Hematopoietic multipotent progenitor cell (in vitro differentiated cells): Measurements from ENCODE around the gene CDR2L. TPM values are rescaled to one million over a fixed set of nuclear protein-coding genes. Genes with fewer than 3 reads are reported as not detected.

Experiments
- DNase-seq, 3 donors: peaks; one replicate each; pipeline ENCODE4 v3.0.0-alpha.2; 2011 to 2015; ENCODE audit warnings: low read depth in 2 of 3, low spot score in 2 of 3
- total RNA-seq: library from RNA; depleted of rRNA; stranded (reverse); fragments of >200 nt; gene quantifications from one replicate; pipeline ENCODE4 v1.2.3, GENCODE V29; 2012

CDR2L gene
- total RNA-seq = 2.2 TPM

DNA sequence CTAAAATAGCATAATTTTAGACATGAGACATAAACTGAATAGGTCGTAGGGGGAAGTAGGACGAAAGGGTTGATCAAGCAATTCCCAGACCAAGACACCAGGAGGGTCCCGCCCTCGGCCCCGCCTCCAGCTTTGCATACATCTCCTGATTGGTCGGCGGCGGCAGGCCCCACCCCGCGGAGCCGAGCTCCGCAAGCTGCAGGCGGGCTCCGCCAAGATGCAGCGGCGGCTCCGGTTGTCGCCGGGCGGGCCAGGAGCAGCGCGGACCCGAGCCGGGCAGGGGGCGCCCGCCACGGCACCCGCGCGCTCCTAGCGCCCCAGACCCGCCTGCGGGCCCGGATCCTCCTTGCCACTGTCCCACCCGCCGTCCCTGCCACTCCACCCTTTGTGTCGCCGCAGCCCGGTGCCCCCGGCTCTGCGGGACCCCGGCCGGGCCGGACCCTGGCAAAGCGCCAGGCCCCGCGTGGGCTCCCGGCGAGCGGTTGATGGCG, at the start of gene CDR2L:
TSS of gene CDR2L (plus strand) at position 215 of the 491 bp plus-strand sequence. CDS start 412 bp downstream, outside the sequence.
- peak; percentile 73 to 93 (median 91) for DNase-seq

DNA sequence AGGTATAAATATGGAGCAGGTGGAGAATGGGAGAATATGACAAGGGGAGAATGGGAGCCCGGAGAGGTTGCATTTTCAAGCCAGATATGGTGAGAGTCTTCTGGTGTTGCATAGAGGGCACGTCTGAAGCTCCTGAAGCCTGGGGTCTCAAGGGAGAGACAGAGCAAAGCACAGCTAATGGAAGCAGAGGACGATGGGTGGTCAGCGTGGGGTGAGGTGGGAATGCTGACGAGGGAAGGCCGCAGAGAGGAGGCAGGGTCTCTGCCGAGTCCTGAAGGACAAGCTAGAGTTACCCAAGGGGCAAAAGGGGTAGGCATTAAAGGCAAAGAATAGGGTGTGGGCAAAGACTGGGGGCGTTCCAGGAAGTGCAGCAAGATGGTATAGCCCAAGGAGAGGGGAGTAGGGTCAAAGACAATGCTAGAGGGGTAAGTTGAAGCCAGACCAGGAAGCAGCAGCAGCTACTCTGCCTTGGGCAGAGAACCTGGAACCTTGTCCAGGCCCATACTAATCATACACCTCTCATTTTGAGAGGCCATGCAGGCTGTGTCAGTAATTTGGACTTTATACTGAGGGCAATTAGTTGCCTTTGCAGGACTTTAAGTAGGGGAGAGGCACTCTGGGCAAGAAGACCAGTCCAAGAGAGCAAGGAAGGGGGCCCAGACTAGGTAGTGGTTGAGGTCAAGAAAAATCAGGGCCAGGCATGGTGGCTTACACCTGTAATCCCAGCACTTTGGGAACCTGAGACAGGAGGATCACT, 49.1 kb upstream of the CDR2L start:
- no peak for DNase-seq

- DNase-seq = no peak
Measured at GRCh38 chr17:74939534-74939933, 47.9 kb upstream of the CDR2L start.

GRCh38 chr17:74941128-74941725, 46.2 kb upstream of the CDR2L start:
- DNase-seq = no peak

GRCh38 chr17:74943808-74944522, 43.5 kb upstream of the CDR2L start:
- no peak for DNase-seq

- no peak for DNase-seq
Measured at GRCh38 chr17:74945543-74945942, 41.9 kb upstream of the CDR2L start.

GRCh38 chr17:74946641-74947040, 40.8 kb upstream of the CDR2L start:
- no peak for DNase-seq

DNA sequence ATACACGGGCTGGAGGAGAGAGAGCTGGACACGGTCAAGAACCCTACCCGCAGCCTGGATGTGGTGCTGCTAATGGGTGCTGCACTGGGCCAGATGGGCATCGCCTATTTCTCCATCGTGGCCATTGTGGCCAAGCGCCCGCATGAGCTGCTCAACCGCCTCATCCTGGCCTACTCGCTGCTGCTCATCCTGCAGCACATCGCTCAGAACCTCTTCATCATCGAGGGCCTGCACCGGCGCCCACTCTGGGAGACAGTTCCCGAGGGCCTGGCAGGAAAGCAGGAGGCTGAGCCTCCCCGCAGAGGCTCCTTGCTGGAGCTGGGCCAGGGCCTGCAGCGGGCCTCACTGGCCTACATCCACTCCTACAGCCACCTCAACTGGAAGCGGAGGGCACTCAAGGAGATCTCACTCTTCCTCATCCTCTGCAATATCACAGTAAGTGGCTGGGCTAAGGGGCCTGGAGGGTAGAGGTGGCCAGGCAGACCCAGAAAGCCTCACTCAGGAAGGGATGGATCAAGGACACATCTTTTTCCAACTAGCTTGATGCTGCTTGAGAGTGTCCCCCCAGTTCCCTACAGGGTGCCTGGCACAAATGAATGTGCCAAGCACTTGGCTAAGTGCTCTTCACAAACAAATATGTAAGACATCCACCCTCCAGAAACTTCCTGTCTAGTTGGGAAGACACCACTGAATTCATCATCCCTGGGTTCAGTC, 40.2 kb upstream of the CDR2L start:
- no peak for DNase-seq

DNA sequence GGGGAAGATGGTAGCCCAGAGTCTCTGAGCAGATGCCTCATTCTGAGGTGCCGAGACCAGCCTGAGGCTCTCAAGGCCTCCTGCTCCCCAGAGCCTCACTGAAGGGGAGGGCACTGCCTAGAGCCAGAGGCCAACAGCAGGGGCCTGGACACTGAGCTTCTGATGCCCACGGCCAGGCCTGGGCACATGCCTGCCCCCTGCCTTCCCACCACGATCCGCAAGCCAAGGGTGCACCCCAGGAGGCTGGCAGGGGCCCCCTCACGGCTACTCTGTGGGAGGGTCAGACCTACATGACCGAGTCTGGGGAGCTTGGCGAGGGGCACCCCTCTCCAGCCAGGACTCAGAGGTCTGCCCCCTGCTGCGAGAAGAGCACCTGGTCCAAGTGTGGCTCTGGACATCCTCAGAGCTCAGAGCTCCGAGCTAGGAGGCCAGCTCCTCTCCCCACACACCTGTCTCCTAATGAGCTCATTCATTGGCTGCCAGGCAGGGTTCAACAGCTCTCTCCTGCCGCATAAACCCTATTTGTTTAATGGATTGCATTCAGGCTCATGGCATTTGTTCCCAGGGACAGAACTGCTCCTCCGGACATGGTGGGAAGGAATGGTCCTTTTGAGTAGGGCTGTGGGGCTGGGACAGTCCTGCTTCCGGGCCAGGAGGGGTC, 37.8 kb upstream of the CDR2L start:
- DNase-seq = no peak

- no peak for DNase-seq
Measured at GRCh38 chr17:74950207-74950606, 37.2 kb upstream of the CDR2L start.

DNA sequence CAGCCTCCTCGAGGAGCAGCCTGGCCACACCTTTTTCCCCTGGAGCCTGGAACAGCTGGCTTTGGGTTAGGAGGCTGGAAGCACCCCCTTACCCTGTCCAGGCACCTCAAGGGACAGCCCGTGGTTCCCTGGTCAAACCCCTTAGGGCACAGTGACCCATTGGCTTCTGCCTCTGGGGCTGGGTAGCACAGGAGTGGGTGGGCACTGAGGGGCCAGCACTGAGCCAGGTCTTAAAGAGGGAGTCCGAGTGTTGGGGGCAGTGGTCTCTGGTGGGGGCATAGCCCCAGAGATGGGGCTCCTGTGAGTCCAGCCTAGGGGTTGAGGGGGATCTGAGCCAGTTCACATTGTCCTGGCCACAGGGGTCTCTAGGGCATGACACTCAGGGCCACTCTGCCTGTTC, 36.4 kb upstream of the CDR2L start:
- no peak for DNase-seq

GRCh38 chr17:74951680-74952421, 35.6 kb upstream of the CDR2L start:
- DNase-seq = no peak

DNA sequence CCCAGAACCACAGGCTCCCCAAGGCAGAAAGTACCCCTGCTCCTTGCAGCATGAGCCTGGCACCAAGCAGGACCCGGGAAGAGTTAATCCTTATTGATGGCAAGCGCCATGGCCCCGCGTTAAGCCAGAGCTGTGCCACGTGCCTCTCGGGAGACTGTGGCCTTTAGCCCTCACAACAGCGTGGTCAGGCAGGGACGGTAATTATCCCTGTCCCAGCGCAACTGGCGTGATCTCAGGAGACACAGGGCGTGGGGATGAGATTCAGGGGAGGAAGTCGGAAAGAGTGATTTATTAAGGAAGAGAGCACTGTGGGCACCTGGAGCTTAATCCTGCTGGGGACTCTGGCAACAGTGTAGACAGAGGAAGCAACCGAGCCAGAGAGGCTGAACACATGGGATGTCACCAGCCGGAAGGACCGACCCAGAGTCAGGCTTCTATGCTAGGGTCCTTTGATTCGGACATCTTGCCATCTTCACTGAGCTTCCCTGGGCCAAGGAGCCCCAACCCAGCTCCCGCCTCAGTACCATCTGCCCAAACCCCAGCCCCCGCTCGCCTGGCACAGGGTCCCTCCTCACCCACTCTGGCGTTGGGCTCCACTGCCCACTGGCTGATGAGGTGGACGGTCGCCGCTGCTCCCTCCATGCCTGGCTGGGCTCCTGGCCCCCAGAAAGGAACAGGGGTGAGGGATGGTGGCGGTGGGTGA, 34.9 kb upstream of the CDR2L start:
- DNase-seq = no peak

GRCh38 chr17:74953134-74953687, 34.2 kb upstream of the CDR2L start:
- no peak for DNase-seq

GRCh38 chr17:74954115-74954514, 33.3 kb upstream of the CDR2L start:
- no peak for DNase-seq

DNA sequence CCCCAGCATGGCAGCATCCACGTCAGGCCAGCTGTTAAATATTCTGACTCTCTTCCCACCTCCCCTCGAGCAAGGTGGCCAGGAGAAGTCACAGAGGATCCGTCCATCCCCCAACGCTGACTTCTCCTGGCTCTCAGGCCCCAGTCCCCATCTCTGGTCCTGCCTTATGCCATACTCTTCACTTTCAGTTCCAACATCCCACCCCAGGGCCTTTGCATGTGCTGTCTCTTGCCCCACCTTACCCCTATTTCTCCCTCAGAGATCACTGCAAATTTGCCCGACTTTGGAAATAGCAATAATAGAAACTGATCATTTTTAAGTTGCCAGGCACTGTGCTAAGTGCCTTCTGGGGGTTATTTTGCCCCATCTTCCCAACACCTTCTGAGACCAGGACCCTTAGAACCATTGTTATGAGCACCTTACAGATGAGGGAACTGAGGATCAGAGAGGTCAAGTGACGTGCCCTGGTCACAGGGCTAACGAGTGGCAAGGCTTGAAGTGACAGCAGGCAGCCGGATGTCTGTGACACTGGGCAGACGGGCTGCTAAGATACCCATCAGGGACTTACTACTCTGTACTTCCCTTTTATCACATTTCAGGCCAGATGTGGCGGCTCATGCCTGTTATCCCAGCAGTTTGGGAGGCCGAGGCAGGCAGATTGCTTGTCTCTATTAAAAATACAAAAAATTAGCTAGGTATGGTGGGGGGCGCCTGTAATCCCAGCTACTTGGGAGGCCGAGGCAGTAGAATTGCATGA, 32.6 kb upstream of the CDR2L start:
- DNase-seq = peak in 1 of 3 donors; percentile 44

- DNase-seq = no peak
Measured at GRCh38 chr17:74956093-74956492, 31.3 kb upstream of the CDR2L start.
